Non-pigmented ciliary epithelial cell (primary cell): Measurements from ENCODE around the gene MTA3.
"Not testable (repeated sequence)": the region's sequence is repeated elsewhere in the genome, so short reads cannot be mapped to it uniquely, and the experiment has no call there.

Source experiments
- DNase-seq: peaks from one replicate; pipeline ENCODE4 v3.0.0-alpha.2; 2010; ENCODE audit warnings: low read depth

Gene MTA3

DNA sequence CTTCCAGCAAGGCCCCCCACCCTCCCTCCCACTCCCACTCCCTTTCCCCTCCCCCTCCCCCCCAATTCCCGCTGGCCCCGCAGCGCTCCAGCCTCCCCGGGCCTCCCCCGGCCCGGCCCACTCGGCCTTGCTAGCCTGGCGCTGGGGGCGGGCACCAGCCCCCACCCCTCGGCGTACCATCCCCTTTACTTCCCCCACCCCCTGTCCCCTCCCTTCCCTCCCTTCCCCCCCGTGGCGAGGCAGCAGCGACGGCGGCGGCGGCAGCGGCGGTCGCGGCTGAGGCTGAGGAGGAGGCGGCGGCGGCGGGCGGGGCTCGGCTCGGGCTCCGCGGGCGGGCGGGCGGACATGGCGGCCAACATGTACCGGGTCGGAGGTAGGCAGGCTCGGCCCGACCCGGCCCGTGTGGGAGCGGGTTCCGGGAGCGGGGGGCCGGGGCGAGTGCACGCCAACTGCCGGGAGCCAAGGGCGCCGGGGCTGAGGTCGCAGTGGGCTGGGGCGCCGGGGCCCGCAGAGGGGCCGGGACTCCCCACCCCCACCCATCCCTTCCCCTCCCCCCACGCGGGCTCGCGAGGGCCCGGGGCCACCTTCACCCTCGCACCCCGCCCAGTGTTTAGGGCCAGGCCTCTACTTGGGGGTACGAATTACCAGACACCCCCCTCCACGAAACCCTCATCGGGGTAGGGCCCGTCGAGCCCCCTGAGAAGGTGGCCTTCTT, at the start of gene MTA3:
Gene MTA3, plus strand, starts transcription at position 232 of the 715 bp plus-strand sequence. Its CDS starts 114 bp downstream, at position 346.
- no peak for DNase-seq

DNA sequence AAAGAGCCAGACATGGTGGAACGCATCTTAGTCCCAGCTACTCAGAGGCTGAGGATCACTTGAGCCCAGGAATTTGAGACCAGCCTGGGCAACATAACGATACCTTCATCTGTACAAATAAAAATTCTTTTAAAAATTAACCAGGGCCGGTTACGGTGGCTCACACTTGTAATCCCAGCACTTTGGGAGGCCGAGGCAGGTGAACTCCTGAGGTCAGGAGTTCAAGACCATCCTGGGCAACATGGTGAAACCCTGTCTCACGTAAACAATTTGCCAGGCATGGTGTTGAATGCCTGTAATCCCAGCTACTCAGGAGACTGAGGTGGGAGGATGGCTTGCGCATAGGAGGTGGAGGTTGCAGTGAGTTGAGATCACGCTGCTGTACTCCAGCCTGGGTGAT, 48.8 kb upstream of the MTA3 start:
- no peak for DNase-seq

DNA sequence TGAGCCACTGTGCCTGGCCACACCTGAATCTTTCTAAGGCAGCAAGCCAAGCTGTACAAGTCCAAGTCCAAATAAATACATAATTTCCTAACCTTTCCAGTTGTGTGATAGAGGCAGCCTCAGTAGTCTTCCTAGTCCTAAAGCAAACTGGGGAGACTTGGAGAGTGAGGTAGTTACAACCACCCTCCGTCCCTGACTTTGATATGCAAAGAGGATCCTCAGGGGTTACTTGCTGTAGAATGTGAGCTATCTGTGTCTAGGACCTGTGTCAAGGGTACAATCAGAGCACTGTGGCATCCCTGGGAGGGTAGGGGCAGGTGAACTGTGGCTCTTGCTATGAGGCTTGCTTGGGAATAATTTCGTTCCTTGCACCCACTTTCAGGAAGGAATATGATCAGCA, 46.4 kb upstream of the MTA3 start:
- no peak for DNase-seq

DNA sequence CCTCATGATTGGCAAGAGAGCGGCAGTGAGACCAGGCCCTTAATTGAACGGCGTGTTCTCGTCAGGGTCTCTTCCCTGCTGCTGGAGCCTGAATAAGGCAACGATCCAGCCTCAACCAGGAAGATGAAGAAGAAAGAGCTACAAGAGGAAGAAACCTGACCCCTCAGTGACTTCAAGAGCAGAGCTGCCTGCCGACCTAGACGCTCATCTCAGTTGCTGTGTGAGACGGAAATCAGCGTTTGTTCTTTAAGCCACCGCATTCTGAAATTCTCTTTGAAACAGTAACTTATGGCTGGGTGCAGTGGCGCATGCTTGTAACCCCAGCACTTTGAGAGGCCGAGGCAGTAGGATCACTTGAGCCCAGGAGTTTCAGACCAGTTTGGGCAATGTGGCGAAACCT, 45.1 kb upstream of the MTA3 start:
- DNase-seq: no peak

DNA sequence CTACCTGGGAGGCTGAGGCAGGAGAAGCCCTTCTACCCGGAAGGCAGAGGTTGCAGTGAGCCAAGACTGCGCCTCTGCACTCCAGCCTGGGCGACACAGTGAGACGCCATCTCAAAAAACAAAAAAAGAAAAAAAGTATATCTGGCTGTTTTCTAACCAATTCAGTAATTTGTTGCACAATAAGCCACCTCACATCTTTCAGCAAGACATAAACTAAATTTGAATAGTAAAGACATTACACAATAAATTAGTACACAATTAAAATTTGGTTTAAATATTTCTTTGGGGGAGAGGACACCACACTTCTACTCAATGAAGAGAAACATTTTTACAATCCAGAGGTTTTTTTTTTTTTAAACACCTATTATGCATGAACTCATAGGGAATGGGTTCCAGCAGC, 36.0 kb upstream of the MTA3 start:
- DNase-seq: no peak

DNA sequence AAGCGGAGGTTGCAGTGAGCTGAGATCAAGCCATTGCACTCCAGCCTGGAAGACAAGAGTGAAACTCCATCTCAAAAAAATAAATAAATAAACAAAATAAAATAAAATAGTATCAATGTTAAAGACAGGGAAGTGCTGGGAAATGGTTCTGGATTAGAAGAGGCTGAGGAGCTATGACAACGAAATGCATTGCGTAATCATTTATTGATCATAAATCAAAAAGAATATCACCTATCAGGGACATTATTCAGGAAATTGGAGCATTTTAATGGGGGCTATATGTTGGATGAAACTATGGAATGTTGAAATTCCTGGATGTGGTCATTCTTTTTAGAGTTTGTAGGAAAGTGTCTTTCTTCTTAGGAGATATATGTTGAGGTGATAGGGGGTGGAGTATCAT, 30.9 kb upstream of the MTA3 start:
- DNase-seq: no peak

DNA sequence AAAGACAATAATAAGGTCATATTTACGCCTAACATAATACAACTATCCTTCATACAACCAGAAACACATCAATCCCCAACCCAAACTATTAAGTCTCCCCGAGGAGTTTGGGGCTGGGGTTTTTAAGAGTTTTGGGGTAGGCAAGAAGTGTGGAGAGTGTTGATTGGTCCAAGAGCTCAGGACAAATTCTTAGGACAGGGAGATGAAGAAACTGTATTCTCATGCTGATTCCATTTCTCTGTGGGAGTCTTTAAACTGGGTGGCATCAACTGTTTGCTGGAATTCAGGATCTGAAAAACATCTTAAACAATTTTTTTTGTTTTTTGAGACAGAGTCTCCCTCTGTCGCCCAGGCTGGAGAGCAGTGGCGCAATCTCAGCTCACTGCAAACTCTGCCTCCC, 25.6 kb upstream of the MTA3 start:
- DNase-seq: no peak

DNA sequence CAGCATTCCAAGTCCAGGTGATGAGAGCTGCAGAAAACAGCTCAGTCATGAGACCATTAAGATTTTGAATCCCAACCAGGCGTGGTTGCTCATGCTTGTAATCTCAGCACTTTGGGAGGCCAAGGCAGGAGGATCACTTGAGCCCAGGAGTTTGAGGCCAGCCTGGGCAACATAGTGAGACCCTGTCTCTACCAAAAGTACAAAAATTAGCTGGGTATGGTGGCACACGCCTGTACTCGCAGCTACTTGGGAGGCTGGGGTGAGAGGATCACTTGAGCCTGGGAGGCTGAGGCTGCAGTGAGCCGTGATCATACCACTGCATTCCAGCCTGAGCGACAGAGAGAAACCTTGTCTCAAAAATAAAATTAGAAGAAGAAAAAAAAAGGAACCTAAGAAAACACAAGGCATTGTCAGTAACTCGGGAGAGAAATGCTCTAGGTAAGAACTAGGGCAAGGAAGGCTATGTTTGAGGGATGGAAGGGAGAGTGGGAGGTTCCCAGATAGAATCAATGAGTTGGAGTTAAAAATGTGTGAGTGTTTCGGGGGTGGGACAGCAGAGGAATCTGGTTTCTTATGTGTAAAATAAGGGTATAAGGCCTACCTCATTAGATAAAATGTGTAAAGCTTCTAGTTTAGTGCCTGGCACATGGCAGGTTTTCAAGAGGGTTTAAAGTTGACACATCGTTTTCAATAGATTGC, 23.3 kb upstream of the MTA3 start:
- DNase-seq: no peak

DNA sequence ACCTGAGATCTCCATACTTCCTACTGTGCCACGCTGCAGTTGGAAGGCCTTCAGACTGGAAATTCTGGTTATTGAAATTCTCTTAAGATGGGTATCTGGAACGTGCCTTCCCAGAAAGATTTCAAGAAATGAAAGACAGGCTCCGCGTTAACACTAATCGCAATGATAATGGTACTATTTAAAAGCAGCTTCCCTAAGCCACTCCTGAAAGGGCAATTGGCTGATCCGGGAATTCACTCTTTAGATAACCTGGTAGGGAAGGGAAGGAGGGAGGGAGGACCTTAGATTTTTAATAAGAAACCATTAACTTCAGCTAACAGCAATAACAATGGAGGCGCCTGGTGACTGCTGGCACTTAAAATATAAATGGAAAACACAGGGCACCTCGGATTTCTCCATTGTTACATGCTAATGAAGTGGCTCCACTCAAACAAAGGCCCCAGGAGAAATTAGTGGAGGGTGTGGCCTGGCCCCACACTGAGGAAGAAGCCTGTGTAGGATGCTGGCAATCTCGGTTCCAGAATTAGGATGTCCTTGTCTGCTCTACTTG, 22.5 kb upstream of the MTA3 start:
- no peak for DNase-seq

DNA sequence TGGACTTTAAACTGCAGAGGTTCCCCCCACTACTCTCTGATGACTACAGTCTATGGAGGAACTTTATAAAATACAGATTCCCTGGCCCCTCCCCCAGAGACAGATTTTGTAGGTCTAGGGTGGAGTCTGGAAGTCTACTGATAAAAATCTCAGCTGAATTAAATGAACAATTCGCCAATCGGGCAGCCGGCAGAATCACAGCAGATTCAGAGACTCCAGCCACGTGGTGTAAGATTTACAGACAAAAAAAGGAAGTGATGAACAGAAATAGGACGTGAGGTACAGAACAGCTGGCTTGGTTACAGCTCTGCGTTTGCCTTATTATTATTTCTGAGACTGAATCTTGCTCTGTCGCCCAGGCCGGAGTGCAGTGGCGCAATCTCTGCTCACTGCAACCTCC, 21.4 kb upstream of the MTA3 start:
- DNase-seq: no peak

DNA sequence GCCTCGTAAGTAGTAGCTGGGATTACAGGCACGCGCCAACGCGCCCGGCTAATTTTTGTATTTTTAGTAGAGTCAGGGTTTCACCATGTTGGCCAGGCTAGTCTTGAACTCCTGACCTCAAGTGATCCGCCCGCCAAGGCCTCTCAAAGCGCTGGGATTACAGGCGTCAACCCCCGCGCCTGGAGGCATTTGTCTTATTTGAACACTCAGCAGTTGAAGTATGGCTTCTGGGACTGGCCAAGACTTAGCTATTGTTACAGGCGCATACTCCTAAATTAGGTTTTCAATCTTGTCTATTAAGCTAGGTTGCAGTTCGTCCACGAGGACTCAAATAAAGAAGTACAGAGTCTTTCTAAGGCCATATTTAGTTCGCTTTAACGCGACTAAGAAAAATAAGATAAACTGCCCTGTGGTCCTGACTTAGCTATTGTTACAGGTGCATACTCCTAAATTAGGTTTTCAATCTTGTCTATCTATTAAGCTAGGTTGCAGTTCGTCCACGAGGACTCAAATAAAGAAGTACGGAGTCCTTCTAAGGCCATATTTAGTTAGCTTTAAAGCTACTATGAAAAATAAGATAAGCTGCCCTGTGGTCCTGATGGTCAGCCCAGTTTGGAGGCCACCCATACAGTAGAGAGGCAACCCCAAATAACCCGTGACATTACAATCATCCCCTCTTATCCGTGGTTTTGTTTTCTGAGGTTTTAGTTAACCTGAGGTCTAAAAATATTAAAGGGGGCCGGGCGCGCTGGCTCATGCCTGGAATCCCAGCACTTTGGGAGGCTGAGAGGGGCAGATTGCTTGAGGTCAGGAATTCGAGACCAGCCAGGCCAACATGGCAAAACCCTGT, 20.8 kb upstream of the MTA3 start:
- DNase-seq: no peak

DNA sequence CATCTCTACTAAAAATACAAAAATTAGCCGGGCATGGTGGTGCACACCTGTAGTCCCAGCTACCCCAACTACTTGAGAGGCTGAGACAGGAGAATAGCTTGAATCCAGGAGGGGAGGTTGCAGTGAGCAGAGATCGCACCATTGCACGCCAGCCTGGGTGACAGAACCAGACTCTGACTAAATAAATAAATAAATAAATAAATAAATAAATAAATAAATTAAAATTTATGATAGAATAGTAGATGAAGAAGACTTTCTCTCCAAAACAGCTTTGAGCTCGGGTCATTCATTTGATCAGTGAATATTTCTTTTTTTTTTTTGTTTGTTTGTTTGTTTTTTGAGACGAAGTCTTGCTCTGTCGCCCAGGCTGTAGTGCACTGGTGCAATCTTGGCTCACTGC, 17.6 kb upstream of the MTA3 start:
- no peak for DNase-seq

DNA sequence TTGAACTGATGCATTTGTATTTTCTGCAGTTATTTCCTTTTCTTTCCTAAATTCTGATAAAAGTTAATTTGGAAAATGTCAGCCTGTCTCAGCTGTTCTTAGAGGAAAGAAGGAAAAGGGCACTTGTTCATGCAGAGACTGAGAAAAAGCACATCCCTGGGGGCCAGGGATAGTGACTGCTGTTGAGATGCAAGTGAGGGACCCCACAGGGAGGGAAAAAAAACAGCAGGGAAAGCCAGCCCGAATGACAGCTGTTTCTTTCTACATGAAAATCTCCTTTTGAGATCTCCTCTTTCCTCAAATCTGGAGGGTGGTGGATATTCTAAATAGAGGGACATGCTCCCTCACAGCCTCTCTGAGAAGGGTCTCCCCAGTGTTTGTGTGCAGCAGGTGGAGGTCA, 14.0 kb upstream of the MTA3 start:
- DNase-seq: no peak

DNA sequence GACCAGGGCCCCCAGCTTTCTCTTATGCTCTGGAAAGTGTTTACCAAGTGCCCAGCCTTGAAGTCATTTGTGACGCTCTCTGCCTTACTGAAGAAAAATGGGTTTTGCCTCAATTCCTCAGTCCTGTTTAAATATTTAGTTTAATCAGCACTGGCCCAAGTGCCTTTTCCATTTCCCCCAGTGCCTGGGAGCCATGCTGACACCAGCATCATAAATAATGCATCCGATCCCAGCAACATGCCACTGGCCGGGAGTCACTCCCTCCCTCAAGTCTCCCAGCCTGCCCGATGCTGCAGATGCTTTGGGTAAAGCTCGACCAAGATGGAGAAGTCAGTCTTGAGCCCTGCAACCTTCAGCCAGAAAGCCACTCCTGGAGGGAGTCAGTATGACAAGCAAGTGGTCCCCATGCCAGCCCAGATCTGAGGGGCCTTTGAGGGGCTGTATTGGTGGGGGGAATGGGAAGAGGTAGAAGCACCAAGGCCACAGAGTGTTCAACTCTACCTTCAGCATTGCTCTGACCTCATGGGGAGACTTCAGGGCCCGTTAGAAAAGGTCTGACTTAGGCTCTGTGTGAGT, 12.0 kb upstream of the MTA3 start:
- DNase-seq: no peak

DNA sequence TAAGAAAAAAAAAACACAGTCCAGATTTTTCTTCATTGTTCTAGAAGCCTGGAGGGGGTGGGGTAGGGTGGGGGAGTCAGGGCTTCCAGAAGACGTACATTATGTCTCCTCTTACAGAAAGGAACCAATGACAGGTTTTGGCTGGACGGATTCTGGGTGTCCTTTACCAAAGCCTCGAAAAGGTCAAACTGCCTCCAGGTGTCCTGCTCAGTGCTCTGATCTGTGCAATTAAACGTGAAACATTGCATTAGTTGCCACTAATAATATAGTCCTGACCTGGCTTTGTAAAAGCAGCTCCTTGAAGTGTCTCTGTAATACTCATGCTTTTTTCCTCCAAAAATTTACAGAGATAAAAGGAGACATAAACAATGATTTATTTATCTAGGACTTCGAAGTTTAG, 11.1 kb upstream of the MTA3 start:
- DNase-seq: no peak

DNA sequence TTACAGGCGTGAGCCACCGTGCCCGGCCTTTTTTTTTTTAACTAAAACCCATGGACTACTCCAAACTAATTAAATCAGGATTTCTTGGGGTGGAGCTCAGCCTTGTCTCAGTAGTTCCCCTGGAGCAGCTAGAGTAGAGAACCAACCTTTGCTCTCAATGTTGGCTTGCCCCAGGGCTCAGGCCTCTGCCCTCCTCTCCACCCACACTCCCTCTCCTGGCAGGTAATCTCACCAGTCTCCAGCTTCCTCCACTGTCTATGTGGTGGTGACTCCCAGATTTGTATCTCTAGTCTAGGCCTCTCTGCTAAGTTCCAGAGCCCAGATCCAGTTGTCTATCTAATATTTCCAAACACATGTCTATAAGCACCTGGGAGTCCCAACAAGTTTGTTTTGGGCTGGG, 9.6 kb upstream of the MTA3 start:
- DNase-seq: no peak

DNA sequence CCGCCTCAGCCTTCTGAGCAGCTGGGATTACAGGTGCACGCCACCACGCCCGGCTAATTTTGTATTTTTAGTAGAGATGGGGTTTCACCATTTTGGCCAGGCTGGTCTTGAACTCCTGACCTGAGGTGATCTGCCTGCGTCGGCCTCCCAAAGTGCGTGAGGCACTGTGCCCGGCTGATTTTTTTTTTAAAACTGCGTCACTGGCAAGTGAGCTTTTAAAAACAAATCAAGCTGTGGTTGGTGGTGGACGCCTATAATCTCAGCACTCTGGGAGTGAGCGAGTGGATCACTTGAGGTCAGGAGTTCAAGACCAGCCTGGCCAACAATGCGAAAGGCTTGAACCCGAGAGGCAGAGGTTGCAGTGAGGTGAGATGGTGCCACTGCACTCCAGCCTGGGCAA, 8.3 kb upstream of the MTA3 start:
- DNase-seq: not testable (repeated sequence)

DNA sequence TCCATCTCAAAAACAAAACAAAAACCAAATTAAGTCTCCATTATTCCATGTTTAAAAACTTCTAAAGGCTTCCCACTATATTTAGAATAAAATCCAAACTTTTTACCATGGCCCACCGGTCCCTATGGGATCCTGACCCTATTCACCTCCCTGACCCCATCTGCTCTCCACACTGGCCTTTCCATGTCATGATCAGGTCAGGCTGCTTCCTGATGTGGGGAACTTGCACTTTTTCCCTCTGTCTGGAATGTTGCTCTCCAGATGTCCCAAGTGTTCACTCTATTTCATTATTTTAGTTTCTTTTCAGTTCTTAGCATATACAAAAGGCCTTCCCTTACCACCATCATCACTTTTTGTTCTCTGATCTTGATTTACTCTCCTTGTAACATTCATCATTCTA, 7.5 kb upstream of the MTA3 start:
- DNase-seq: no peak

DNA sequence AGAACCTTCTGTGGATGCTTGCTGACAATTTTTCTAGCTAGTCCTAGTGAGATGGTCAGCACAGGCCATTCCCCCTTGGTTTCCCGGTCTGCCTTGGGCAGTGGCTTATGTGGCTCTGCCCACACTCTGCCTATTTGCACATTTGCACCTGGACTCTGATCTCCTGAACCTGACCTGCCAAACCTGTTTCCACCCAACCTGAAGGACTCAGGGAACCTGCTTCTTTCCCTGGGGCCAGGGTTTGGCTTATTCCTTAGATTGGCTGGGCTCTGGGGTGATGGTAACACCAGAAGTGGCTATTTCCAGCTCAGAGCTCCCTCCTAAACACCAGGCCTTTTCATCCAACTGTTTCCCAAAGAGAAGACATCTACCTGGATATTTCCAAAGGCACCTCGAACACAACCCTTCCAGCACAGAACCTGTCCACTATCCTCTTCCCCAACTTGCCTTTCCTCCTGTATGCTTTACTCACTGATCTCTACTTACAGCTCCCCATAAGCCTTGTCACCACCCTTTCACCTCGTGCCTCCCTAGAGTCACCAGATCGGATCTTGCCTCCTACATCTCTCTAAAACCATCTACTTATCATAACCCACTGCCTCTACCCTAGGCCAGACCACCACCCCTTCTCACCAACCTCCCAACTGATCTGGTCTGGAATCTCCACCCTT, 5.8 kb upstream of the MTA3 start:
- no peak for DNase-seq

DNA sequence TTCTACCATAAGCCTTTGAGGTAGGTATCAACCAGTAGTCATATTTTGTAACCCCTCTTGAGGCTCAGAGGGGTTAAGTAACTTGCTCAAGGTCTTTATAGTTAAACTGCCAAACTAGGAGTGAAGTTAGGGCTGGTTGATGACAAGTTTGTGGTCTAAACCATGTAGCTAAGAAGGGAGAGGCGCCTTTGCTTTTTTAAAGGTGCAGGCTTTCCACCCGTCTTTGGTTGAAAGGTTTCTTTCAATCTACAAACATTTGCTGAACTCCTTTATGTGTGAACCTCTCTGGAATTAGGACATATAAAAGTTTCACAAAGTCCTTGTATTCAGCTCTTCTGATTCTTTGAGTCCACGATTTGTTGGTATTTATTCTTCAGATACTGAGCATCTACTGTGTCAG, 2.4 kb upstream of the MTA3 start:
- DNase-seq: no peak

DNA sequence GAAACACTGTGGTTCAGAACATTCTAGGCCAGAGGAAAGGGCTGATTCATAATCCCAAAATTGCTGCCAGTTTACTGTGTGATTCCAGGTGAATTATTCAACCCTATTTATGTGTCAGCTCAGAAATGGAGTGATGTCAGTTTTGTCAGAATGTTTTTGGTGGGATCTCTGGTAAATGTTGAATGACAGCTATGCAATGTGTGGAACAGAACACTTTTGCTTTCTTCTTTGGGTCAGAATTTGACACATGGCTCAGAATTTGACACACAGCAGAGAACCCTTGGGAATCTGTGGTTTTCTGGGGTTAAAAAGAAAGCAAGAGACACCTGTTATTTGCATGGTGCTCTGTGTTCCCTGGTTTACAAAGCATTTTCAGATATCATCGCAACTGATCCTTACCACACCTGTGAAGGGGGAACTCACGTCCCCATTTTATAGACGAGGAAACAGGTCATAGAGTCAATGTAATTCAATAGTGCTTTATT, 1.6 kb upstream of the MTA3 start:
- DNase-seq: no peak

DNA sequence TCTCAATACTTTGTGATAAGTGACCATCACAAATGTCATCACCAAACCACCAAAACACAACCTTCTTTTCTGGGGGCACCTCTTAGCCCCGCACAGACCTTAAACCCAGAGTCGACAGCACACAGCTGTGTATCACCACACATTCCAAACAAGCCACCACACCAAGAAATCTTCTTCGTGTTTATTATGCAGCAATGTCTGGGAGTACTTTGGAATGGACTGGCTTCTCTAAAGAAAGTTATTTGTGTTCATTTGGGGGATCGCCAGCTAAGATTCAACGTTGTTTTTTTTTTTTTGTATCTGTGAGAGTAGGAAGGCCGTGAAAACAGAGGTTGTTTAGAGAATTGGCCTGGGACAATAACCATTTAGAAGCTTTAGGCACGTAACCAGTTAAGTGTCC, 1.1 kb upstream of the MTA3 start:
- DNase-seq: peak; percentile 32
